Ramos (cell line): Measurements from ENCODE around the gene VPS37C.

Experiments
- in situ Hi-C: fragments of 300-500 bp; cut with MboI; formaldehyde crosslinking; loops from one replicate; pipeline ENCODE4 v1.14.3; 2022; ENCODE audit warnings: low sequenced_read_pairs; ENCODE audit not compliant: unreplicated experiment

Gene VPS37C

GRCh38 chr11:61134801-61135257 is 26.4 kb downstream of the VPS37C start:
- in situ Hi-C loops: no loop called here

- in situ Hi-C loops: no loop called here
Observed at GRCh38 chr11:61133956-61134662, 27.1 kb downstream of the VPS37C start.

GRCh38 chr11:61133145-61133544 is 28.1 kb downstream of the VPS37C start:
- in situ Hi-C loops: no loop called here

DNA sequence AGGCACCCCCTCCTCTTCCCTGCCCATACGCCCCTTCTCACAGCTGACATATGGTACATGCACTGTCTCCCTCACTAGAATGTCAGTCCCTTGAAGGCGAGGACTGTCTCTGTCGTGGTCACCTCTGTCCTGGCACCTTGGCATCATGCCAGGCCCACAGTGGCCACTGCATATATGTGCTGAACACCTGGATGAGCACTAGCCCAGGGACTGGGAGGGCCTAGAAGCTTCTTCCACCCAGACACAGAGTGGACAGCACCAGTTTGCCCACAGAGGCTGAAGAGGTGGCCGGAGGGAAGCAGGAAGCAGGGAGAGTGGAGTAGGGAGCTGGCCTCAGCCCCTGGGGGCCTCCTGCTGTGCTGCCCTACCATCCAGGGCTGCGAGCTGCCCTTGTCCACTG is 28.6 kb downstream of the VPS37C start:
- in situ Hi-C loops: no loop called here

GRCh38 chr11:61131998-61132555 is 29.1 kb downstream of the VPS37C start:
- in situ Hi-C loops: no loop called here

DNA sequence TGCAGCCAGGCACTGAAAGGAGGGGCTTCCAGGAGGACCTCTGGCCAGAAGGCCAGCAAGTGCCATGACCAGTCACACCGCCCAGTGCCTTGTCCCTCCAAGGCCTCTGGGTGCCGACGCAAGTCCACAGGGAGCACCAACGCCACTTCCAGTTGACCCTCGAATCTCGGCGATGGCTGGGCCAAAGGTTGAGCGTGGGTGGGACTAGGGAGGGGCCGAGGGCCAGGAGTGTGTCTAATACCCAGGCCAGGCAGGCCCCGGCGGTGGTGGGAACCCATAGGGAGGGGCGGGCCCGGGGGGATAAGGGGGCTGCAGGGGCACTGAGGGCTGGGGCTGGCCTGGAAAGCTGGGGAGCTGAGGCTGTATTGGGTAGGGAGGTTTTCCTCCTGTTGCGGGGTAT is 29.6 kb downstream of the VPS37C start:
- in situ Hi-C loops: no loop called here

- in situ Hi-C loops: no loop called here
Observed at GRCh38 chr11:61131186-61131585, 30.0 kb downstream of the VPS37C start.

GRCh38 chr11:61129639-61130523 is 31.3 kb downstream of the VPS37C start:
- in situ Hi-C loops: loop anchor here (5.0 kb wide), 1 partner anchor 303 kb away; no protein-coding TSS in a partner anchor

- in situ Hi-C loops: loop anchor here (5.0 kb wide), 1 partner anchor 302 kb away; no protein-coding TSS in a partner anchor
Observed at GRCh38 chr11:61128947-61129638, 32.1 kb downstream of the VPS37C start.

GRCh38 chr11:61127991-61128390 is 33.2 kb downstream of the VPS37C start:
- in situ Hi-C loops: loop anchor here (5.0 kb wide), 1 partner anchor 301 kb away; no protein-coding TSS in a partner anchor

- in situ Hi-C loops: loop anchor here (5.0 kb wide), 1 partner anchor 299 kb away; no protein-coding TSS in a partner anchor
Observed at GRCh38 chr11:61126256-61126655, 35.0 kb downstream of the VPS37C start.

GRCh38 chr11:61125310-61125684 is 35.9 kb downstream of the VPS37C start:
- in situ Hi-C loops: loop anchor here (5.0 kb wide), 1 partner anchor 298 kb away; no protein-coding TSS in a partner anchor

GRCh38 chr11:61124574-61125309 is 36.5 kb downstream of the VPS37C start:
- in situ Hi-C loops: loop anchor here (5.0 kb wide), 1 partner anchor 297 kb away; no protein-coding TSS in a partner anchor

GRCh38 chr11:61123775-61124571 is 37.3 kb downstream of the VPS37C start:
- in situ Hi-C loops: no loop called here

GRCh38 chr11:61122761-61123160 is 38.5 kb downstream of the VPS37C start:
- in situ Hi-C loops: no loop called here

GRCh38 chr11:61121917-61122316 is 39.3 kb downstream of the VPS37C start:
- in situ Hi-C loops: no loop called here

DNA sequence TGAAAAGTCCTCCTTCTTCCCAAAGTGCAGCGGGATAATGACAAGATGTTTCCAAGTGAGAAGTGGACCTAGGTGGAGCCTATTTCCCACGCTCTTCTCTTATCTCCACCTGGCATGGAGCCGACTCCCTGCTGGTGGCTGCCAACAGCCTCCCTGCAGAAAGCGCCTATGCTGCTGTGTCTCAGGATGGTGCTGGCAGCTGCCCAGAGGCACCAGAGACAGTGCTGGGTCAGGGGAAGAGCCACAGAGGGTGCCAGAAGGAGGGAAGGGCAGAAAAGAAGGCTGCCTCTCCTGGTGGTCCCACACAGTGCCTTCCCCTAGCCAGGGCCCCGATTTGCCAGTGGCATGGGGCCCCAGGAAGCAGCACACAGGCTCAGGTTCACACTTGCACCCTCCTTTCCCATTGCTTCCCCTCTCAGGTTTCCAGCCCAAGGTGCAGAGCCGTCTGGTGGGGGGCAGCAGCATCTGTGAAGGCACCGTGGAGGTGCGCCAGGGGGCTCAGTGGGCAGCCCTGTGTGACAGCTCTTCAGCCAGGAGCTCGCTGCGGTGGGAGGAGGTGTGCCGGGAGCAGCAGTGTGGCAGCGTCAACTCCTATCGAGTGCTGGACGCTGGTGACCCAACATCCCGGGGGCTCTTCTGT is 39.9 kb downstream of the VPS37C start:
- in situ Hi-C loops: no loop called here

DNA sequence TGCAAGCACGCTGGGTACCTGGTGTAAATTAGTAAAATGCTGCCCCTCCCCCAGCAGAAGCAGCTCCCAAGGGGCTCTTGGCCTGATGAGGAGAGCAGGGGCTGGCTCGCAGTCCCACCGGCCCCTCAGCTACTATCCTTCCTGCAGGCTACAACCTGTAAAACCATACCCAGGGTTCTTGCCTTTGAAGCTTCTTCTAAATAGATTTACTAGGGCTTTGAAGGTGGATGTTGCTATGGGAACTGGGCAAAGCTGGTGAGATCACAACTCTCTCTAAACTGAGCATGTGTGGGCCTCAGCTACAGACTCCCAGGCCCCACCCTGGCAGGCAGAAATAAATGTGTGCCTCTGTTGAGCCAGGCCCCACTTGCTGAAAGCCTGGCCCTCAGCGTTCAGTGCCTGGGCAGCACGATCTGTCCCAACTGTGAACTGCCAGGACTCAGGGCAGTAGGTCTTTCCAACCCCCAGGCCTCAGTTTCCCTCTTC is 40.5 kb downstream of the VPS37C start:
- in situ Hi-C loops: no loop called here
